GM18858 (cell line): ENCODE measurements around the gene TMEM171.

ENCODE experiments used
- ATAC-seq: cut with Tn5 transposase; IDR thresholded peaks from one replicate; pipeline ENCODE4 v1.9.1; 2021; ENCODE audit not compliant: unreplicated experiment

Gene TMEM171

GRCh38 chr5:73120222-73121118, at the start of gene TMEM171:
TMEM171 (plus strand) TSS chr5:73120575; CDS start chr5:73123374, 2,799 bp downstream.
- no peak for ATAC-seq

- no peak for ATAC-seq
These were observed 39.3 kb upstream of the TMEM171 start for GRCh38 chr5:73081093-73081492.

- no peak for ATAC-seq
These were observed 32.3 kb upstream of the TMEM171 start for GRCh38 chr5:73088026-73088425.

GRCh38 chr5:73093943-73094342, 26.4 kb upstream of the TMEM171 start:
- ATAC-seq, result no peak

- ATAC-seq, result no peak
These were observed 26.0 kb upstream of the TMEM171 start for GRCh38 chr5:73094415-73094814.

GRCh38 chr5:73095564-73096238, 24.7 kb upstream of the TMEM171 start:
- ATAC-seq, result no peak

- ATAC-seq, result no peak
These were observed 24.2 kb upstream of the TMEM171 start for GRCh38 chr5:73096239-73096575.

- no peak for ATAC-seq
These were observed 22.6 kb upstream of the TMEM171 start for GRCh38 chr5:73097740-73098139.

- ATAC-seq, result no peak
These were observed 20.3 kb upstream of the TMEM171 start for GRCh38 chr5:73100109-73100508.

GRCh38 chr5:73103870-73104299, 16.5 kb upstream of the TMEM171 start:
- ATAC-seq, result no peak

- no peak for ATAC-seq
These were observed 16.0 kb upstream of the TMEM171 start for GRCh38 chr5:73104326-73104725.

GRCh38 chr5:73106335-73106734, 14.0 kb upstream of the TMEM171 start:
- no peak for ATAC-seq

- no peak for ATAC-seq
These were observed 10.2 kb upstream of the TMEM171 start for GRCh38 chr5:73110190-73110589.

GRCh38 chr5:73111536-73111935, 8.8 kb upstream of the TMEM171 start:
- ATAC-seq, result no peak

GRCh38 chr5:73112359-73112758, 8.0 kb upstream of the TMEM171 start:
- no peak for ATAC-seq

GRCh38 chr5:73114044-73114688, 6.2 kb upstream of the TMEM171 start:
- no peak for ATAC-seq

GRCh38 chr5:73115399-73116051, 4.8 kb upstream of the TMEM171 start:
- ATAC-seq, result no peak

- no peak for ATAC-seq
These were observed 3.9 kb upstream of the TMEM171 start for GRCh38 chr5:73116506-73116905.

- ATAC-seq, result no peak
These were observed 3.2 kb upstream of the TMEM171 start for GRCh38 chr5:73117088-73117740.

- ATAC-seq, result no peak
These were observed 1.9 kb upstream of the TMEM171 start for GRCh38 chr5:73118391-73118973.
